HG02571 (cell line): ENCODE results near the gene ORMDL3.
"Not testable (repeated sequence)": the region's sequence is repeated elsewhere in the genome, so short reads cannot be mapped to it uniquely, and the experiment has no call there.

ENCODE experiments used
- ATAC-seq: cut with Tn5 transposase; IDR thresholded peaks from one replicate; pipeline ENCODE4 v1.9.1; 2021; ENCODE audit warnings: mild to moderate bottlenecking, moderate library complexity; ENCODE audit not compliant: unreplicated experiment

Gene ORMDL3

DNA sequence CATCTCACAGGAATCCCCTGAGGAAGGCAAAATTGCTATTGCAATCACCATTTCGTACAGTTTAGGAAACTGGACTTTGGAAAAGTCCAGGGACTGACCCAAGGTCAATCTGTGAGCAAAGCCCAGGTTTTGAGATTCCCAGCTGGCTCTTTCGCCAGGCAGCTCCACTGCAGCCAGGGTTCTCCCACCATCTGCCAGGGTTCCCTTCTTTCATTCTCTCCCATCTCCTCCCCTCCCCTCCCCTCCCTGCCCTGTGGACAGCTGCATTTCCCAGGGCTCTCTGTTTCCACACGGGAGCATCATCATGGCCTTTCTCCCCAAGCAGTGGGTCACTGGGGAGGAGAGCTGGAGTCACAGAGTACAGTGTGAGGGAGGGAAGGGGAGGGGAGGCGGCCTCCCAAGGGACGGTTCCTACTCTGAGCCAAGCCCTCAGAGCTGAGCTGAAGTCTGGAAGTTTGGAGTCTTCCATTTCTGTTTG, 23.5 kb upstream of the ORMDL3 start:
- ATAC-seq = no peak

DNA sequence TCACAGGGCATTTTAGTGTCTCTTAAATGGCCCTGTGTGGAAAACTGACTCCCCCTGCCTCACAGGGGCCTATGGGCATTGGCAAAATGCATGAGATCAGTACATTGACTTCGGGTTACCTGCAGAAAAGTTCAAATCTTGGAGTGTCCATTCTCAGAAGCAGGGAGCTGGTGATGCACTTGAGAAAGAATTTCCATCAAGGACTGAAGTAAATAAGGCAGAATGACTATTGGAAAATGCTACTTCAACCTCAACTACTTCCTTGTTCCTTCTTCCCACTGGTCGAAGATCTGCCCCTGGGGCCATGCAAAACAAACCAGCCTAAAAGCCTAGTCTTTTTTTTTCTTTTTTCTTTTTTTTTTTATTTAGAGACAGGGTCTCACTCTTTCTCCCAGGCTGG, 21.6 kb upstream of the ORMDL3 start:
- ATAC-seq = no peak

DNA sequence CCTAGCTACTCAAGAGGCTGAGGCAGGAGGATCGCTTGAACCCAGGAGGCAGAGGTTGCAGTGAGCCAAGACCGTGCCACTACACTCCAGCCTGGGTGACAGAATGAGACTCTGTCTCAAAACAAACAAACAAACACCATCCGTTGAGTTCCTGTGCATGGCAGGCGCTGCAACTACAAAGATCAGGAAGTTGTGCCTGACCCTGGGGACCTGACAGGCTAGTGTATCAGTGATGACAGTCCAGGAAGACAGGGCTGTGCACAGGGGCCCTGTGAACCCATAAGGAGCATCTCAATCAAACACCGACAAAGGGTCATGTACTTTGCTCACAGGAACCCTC, 21.1 kb upstream of the ORMDL3 start:
- not testable (repeated sequence) for ATAC-seq

DNA sequence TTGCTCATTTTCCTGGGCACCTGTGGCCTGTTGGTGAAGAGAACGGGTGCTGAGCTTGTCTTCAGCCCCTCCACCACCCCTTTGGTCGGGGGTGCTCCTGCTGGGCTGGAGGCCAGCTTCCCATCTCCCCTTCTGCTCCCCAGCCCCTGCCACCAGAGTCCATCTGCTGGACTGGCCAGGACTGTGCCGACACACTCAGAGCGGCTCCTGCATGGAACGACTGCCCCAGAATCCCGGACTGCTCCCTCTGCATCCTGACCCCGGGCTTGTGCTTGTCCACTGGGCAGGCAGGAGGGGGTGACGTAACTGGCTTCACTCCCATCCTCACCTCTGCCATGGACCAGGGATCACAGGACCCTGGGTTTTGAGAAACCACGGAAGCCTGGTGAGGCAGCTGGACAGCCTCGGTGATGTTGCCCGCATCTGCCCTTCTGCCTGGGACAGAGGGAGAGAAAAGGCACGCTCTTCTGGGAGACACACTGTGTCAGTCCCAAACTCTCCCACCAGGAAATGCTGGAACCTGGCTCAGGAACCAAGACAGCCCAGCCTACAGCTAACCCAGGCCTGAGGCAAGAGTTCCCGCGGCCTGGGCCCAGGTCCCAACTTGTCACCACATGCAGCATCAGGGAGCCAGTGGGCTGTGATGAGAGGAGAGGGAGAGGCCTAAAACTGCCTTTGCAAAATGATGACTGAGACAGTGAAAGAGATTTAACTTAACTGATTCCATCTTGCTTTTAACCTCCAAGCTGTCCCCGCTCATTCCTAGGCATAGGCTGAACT, 19.3 kb upstream of the ORMDL3 start:
- no peak for ATAC-seq

DNA sequence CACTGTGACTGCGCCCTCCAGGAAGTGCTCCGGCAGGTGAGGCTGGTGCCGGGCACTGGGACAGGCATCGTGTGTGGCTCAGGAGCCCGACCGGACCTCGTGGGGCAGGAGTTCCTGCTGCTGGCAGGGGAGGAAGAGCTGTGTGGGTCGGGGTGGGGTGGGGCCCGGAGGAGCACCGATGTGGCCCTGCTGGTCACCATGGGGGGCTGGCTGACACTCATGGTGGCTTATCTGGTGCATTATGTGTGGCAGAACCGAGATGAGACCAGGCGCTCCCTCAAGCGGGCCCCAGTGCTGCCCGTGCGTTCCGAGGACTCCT, 17.0 kb upstream of the ORMDL3 start:
- no peak for ATAC-seq

DNA sequence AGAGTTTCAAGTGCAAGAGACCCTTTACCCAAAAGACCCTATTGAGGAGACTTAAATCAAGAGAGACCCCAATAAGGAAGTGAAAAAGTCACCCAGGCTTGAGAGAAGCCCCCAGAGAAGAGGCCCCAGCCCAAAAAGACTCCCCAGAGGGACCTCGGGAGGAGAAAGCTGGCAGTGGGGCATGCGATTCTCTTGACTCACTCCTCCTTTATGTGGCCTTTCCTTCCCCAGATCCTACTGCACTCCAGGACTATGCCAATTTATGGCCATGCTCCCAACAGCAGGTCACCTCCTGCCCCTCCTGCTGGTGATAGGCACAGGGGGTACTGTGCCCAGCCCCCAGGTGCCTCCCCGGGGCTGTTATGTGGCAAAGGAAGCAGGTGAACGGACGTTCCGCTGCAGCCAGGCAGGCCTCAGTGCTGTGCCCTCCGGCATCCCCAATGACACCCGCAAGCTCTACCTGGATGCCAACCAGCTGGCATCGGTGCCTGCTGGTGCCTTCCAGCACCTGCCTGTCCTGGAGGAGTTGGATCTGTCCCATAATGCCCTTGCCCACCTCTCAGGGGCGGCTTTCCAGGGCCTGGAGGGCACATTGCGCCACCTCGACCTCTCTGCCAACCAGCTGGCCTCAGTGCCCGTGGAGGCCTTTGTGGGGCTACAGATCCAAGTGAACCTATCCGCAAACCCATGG, 16.4 kb upstream of the ORMDL3 start:
- no peak for ATAC-seq

DNA sequence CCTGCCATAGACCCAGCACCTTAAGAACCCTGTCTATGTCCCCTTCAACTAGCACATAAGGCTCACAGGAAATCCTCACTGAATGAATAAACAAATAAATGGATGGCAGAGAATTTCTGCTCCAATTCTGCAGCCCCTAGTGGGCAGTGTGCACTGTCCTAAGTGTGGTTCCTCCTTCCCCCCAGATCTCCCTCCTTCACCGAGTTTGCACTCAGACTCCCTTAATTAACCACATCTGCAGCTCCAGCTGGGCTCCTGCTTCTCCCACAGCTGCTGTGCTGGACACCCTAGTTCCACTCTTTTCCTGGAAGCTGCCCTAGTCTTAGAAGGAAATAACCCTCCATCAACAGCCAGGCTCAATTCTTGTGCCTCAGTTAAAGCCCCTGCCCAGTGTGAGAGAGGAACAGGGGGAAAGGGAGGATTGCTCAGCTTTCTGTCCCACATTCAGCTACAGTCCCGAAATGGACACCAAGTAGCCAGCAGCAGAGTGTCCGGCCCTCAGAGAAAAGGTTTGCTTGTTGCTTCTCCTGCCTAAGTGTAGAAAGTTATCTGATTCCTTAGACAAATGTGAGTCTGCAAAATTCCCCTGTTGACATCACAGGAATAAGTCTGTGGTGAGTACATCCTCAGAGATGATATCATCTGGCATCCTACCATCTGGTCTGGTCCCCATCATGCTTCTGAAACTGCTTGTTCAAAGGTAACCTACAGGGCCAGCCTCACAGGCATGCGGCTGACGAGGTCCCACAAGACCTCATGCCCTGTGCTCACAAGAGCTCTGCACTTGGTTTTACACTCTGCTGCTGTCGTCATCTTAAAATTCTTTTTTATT, 12.4 kb upstream of the ORMDL3 start:
- no peak for ATAC-seq

DNA sequence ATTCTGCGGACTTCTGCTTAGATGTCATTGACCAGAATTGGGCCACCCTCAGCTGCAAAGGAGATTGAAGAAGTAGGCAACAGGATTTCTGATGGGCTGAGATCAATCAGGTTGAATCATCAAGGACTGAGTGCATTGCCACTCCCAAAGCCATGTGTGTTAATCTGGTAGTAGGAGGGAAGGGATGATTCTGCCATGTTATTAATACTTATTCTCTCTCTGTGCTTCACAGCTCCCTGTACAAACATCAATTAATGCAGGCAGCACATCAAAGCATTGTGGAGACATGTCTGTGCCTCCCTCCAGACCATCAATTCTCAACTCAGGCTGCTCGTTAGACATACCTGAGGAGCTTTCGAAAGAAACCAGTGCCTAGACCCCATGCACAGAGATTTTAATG, 11.7 kb upstream of the ORMDL3 start:
- no peak for ATAC-seq

DNA sequence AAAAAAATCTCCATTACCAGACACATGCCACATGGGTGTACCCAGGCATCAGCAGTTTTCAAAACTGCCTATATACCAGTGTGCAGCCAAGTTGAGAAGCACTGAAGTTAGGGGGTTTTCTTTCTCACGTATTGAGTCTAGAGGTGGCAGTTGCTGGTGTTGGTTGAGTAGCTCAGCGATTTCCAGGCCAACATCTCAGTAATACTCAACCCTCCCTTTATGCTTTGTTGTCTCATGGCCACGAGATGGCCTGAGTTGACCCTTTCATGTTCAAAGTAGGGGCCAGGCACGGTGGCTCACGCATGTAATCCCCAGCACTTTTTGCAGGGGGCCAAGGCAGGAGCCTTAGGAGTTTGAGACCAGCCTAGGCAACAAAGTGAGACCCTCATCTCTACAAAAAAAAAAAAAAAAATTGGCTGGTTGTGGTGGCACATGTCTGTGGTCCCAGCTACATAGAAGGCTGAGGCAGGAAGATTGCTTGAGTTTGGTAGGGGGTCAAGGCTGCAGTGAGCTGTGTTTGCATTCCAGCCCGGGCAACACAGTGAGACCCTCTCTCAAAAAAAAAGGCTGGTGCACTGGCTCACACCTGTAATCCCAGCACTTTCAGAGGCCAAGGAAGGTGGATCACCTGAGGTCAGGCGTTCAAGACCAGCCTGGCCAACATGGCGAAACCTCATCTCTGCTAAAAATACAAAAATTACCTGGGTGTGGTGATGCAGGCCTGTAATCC, 10.9 kb upstream of the ORMDL3 start:
- no peak for ATAC-seq

DNA sequence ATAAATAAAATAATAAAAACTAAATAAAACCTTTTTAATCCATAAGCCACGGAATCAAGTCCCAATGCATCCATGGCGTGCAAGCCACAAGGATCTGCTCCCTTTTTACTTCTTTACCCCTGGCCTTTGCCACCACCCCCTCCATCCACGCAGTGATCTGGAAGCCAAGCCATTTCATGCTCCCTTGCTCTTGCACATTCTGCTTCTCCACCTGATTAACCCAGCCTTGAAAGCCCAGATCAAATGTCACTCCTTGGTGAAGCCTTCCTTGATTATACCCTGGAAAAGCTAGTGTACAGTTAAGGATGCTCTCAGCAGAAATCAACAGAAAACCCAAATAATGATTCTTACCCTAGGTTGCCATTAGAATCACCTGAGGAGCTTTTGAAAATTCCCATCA, 10.0 kb upstream of the ORMDL3 start:
- no peak for ATAC-seq

DNA sequence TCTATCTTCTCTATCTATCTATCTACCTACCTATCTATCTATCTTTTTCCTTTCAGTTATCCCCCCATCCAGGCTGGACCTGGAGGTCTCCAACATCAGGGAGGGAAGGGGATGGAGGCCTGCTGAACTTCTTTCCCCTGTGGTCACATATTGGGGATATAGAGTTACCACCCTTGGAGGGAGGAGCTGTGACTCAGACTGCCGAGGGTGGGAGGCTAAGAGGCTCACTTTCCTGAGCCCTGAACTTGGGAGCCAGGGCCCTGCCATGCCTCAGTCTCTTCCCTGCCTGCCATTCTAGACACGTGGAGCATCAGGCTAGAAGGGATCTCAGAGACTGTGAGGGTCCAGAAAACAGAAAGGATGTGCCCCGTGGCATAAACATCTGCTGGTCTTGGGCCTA, 8.5 kb upstream of the ORMDL3 start:
- no peak for ATAC-seq

DNA sequence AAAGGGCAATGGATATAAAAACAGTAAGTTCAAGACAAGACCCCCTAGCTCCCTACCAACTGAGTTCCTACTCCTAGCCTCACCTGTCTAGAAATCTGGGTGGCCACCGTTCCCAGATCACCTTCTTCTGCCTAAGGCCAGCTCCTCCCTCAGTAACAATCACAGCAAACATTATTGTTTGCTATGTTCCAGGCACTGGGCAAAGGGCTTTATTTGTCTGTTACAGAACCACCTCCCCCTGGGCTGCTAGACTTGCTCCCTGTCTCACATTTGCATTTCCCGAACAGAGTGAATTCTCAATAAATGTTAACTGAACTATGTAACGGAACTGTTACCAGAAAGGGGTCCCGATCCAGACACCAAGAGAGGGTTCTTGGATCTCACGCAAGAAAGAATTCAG, 6.9 kb upstream of the ORMDL3 start:
- no peak for ATAC-seq

DNA sequence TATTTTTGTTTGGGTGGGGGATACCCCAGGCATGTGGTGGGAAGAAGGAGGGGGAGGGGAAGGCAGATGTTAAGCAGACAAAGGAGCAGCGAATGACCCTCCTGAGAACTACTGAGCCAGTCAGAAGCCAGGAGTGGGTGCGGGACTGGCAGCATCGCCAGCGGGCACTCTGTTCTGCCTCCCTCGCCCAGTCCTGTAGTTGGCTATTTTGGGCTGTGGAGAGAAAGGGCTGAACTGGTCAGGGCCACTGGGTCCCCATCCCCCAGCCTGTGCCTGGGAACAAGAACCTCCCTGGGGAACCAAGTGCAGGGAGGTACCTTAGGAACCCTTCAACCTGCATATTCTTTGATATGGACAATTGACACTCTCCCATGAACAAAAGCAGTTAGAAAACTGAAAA, 6.5 kb upstream of the ORMDL3 start:
- ATAC-seq = no peak

DNA sequence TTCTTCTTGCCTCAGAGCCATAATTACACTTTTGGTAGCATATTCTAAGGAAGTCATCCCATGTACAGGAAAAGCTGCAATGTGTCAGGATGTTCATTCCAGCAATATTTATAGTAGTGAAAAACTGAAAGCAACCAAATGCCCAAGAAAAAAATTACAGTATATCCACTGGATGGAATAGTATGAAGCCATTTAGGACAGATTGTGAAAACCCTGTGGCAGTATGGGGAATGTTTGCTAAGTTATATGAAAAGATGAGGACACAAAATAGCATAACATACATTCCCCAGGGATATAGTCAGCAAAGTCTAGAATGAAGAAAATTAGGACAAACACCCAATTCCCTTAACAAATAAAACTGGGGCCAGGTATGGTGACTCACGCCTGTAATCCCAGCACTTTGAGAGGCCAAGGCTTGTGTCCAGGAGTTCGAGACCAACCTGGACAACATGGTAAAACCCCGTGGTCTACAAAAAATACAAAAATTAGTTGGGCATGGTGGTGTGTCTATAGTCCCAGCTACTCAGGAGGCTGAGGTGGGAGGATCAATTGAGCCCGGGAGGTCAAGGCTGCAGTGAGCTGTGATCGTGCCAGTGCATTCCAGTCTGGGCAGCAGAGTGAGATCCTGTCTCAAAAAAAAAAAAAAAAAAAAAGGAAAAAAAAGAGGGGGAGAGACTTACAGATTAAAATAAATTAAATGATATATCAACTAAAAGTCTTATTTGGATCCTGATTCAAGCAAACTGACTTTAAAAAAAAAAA, 2.4 kb upstream of the ORMDL3 start:
- ATAC-seq = no peak

DNA sequence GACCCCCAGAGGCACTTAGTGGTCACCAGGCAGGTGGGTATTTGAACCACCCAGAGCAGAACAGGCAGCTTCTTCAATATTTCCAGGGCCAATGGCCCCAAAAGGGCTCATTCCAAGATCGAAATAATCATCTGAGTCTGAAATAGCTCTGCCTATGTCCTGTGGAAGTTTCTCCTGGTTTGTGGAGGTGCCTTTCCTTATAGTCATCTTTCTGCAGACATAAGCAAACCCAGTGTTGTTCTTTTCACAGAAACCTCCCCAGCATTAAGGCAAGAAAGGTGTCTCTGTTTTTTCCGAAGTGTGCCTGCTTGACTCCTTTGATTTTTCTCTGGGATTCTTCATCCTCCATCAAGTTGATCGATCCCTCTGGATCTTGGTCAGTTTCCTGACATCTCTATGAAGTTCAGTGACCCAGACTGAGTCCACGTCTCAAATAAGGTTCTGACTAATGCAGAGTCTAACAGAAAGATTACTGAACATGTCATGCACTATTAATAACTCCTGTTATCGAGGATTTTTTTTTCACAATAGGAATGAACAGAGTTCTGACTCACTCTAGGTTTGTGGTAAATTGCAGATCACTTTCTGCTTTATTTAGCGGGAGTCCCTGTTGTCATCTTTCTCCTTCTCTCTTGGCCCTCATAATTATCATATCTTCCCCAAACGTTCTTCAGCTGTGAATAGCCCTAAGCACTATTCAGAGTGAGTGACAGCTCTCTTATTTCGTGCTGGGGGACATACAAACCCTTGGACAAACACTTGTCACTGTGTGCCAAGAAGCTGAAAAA, 1.7 kb upstream of the ORMDL3 start:
- no peak for ATAC-seq

DNA sequence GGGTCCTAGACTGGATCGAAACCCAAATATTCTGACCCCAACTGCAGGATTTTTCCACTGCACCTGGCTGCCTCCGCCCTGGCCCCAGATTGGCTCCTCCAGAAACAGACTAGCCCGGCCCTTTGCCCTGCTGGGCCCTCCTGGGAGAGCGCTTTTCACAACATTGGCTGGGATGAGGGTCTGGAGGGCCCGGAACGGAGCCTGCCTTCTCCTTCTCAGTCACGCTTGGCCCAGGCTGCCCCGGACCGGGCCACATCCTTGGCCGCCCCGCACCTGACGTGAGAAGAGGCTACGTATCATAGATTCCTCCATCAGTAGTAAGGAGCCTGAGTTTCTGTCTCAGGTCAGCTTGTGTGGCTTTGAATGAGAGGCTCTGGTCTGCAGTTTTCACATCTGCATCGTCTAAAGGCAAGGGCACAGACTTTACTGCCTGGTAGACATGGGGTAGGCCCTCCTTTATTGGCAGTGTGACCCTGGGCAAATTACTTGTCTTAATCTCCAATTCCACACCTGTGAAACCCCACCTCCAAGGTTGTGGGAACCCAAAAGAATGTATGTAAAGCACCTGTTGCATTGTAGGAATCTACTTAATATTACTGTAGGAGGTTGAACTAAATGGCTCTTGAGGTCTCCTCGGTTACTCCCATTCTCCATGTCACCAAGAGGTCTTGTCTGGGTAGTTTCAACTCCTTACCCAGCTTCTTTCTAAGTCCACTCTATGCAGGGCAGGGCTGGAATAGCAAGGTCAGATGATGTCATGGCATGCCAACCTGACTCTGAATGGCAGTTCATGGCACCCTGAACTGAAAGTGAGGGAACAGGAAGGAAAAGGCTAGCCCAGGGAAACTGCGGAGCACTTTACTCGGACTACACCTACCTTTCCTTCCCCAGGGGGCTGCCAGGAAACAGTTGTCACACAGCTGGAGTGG, 792 bp upstream of the ORMDL3 start:
- ATAC-seq = peak; percentile 10

DNA sequence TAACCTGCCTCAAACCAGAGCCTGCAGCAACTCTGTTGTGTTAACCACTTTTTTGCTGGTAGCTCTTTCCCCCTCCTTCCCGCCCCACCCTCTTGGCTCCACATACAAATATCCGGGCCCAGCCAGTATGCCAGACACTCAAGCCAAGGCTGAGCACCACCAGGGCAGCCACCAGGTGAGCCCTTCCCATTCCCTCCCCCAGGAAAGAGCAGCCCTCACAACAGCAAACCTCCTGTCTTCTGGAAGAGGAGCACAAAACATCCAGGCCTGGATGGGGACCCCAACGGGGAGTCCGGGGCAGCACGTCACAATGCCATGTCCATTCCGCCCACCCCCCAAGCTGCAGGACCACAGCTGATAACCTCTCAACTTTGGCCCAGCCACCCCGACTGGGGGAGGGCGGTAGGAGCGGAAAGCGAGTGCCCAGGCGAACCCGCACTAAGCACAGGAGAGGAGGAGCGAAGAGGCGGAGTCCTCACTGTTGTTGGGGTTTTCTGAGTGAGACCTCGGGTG, 757 bp downstream of the ORMDL3 start:
- no peak for ATAC-seq

DNA sequence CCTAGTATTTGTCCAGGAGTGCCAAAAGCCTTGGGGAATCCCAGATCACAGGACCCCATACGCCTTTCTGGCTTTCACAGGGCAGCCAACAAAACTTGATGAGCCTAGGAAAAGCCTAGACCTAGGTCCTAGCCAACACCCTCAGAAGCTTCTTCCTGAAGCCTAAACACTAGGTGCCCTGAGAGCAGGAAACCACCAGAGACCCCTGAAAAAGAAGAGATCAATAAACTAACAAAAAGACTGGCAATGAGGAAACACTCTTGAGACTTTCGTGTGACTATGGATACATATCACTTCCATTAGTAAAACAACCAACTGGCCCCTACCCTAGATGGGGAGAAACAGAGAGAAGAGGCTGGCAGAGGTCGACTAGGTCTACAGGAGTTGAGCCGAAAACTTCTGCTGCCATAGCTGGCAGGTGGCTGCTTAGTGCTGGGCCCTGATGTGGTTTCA, 1.2 kb downstream of the ORMDL3 start:
- ATAC-seq = no peak
